ENCODE results near the gene TRIP4.

DNA sequence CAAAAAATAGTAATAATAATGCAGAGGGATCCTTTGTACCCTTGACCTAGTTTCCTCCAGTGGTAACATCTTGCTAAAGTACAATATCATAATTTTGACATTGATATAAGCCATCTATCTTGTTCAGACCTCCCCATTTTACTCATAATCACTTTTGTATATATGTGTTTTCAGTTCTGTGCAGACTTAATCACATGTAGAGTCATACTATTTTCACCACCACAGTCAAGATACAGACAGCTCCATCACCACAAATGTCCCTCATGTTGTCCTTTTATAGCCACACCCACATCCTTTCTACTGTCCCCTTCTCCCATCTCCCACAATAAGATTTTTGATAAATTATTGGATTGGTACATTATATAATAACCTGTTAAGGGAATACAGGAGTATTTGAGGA, 98.2 kb downstream of the TRIP4 start:
- TF ChIP-seq CTCF (IDR thresholded peaks at IDR 0.05) (no peak), ZFX (IDR thresholded peaks at IDR 0.05; ENCODE audit: borderline replicate concordance) (no peak)
